Esophagus squamous epithelium (tissue), 4 donors: ENCODE data around the gene VSTM4.

ENCODE experiments used
- CTCF ChIP-seq, 6 experiments: fragments of 450-650 bp in 4 of 6; fragments of 200-600 bp in 2 of 6; sonication (generic) in 2 of 6; IDR thresholded peaks; one replicate each; pipeline ENCODE4 v1.5.1; 2016 to 2019; ENCODE audit warnings: antibody characterized with exemption in 6 of 6, mild to moderate bottlenecking in 4 of 6, moderate library complexity in 4 of 6
- POLR2A ChIP-seq, 4 donors: fragments of 450-650 bp; IDR thresholded peaks; one replicate each; pipeline ENCODE4 v1.6.1; 2017; ENCODE audit warnings: antibody characterized with exemption in 4 of 4, mild to moderate bottlenecking in 4 of 4, moderate library complexity in 3 of 4

- no peak for TF ChIP-seq CTCF (IDR thresholded peaks at IDR 0.05)
- TF ChIP-seq POLR2A (IDR thresholded peaks at IDR 0.05): no peak
These were observed 26.4 kb upstream of the VSTM4 start for GRCh38 chr10:49141541-49142332.
